ENCODE data around the gene MRPL53. TPM values are rescaled to one million over a fixed set of nuclear protein-coding genes. Genes with fewer than 3 reads are reported as not detected.

The MRPL53 gene
- total and polyA plus RNA-seq, 2 of the 4 experiments (the other 2 are of a cell fraction), result 5.2 to 39.0 TPM

DNA sequence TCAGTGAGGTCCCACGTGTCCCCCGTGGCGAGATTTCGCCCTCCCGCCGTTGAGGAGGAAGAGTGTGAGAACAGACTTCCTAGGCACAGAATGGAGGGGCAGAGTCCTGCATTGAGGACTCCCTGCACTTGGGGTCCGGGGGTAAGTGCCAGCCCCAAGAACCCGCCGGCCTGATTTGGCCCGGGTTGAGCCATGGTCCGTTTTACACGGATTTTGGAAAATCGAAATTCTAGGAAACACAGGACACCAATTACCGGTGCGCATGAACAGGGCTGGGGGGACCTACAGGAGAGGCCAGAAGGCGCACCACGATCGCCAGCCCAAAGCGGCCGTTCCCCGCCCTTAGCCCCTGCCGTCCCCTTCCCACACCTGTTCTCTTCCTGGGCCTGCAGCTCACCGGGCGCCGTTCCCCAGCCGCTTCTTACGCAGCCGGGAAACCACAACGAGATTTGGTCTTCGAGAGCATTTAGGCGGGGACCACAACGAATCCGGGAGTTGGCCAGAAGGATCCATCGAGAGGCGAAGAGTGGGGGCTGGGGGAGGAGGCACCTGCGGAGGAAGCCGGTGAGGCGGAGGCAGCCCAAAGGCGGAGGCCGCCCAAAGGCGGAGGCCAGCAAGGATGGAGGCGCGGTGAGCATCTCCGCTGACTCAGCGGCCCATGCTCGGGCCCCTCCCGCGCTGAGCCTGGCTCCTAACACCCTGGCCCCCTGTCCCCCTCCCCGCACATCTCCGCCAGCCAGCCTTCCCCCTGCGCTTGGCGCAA is 41.3 kb upstream of the MRPL53 start:
- Histone ChIP-seq H3K4me1 (ENCODE audit: control insufficient read depth, insufficient read depth, low read length) (no peaks in the 10 kb centered on the region), H3K9me1 (ENCODE audit: insufficient read depth, low read length) (no peaks in the 10 kb centered on the region), H3K4ac (ENCODE audit: low read depth, low read length) (no peak overlapping the region), H2BK20ac (ENCODE audit: low read depth, low read length) (no peak overlapping the region), H4K20me1 (ENCODE audit: insufficient read depth, low read length) (0 out of 2 replicates have a peak, but pooled peaks cover 5% of the 10 kb centered on the region), H3K23ac (ENCODE audit: low read depth, low read length) (peak overlapping the region; percentile 63; the same call in 1 of the 2 replicates), H3K9me3 (ENCODE audit: control insufficient read depth, insufficient read depth, low read length) (peaks cover 20% of the 10 kb centered on the region), H3K4me3 (ENCODE audit: insufficient read depth, low read depth, low read length) (no peak overlapping the region), H3K27ac (ENCODE audit: insufficient read depth, low read length) (no peak overlapping the region), H3K36me3 (ENCODE audit: control insufficient read depth, insufficient read depth, low read length) (no peaks in the 10 kb centered on the region), H2AFZ (replicated peaks; ENCODE audit: low read length, poor library complexity) (peak overlapping the region; percentile 70), H3K56ac (ENCODE audit: extremely low read depth, insufficient read depth, low read length) (no peak overlapping the region), H2AK5ac (ENCODE audit: low read depth, low read length) (peak overlapping the region; percentile 10; the same call in 1 of the 2 replicates), H3K27me3 (ENCODE audit: control insufficient read depth, insufficient read depth, low read length) (peaks cover 78% of the 10 kb centered on the region), H3K79me1 (ENCODE audit: low read depth in 1 of 2, low read length in 2 of 2) (no peaks in the 10 kb centered on the region), H3K9ac (ENCODE audit: low read depth, low read length) (no peak overlapping the region), H2BK15ac (ENCODE audit: low read depth, low read length) (no peak overlapping the region), H2BK5ac (ENCODE audit: low read depth, low read length, poor library complexity, severe bottlenecking) (no peak overlapping the region), H4K8ac (ENCODE audit: low read depth in 2 of 2, low read length in 2 of 2) (no peak overlapping the region), H4K5ac (ENCODE audit: low read depth, low read length) (no peak overlapping the region), H3K18ac (ENCODE audit: low read depth, low read length) (no peak overlapping the region), H3K14ac (replicated peaks; ENCODE audit: low read depth, low read length) (no peak overlapping the region), H4K91ac (ENCODE audit: insufficient read depth, low read depth, low read length) (no peak overlapping the region), H2AK9ac (replicated peaks; ENCODE audit: low read depth, low read length, poor library complexity) (no peak overlapping the region), H3K4me2 (ENCODE audit: low read depth, low read length) (no peak overlapping the region), H2BK120ac (ENCODE audit: low read depth, low read length) (no peak overlapping the region)
- intact Hi-C loops (cut with micrococcal nuclease), result no loop called here
- ChIA-PET CTCF (no interaction called here), POLR2A (ENCODE audit: unreplicated experiment) (no interaction called here)
- dilution Hi-C loops (cut with HindIII; ENCODE audit: low sequenced_read_pairs, unreplicated experiment), result no loop called here
- 2% methylated on average over 17 of the region's 52 CpGs; no CpG with 5 or more reads in 1 of the 2 experiments for WGBS, 2 experiments (ENCODE audit: extremely low coverage in 2 of 2, insufficient read length in 1 of 2)
- in situ Hi-C loops (cut with MboI; ENCODE audit: low sequenced_read_pairs), result no loop called here
- no peak for DNase-seq
- no TSS peak for BruUV-seq (replicated peaks)
- peak; percentile 9; the same call in 1 of the 2 replicates for ATAC-seq (ENCODE audit: low read depth)
- no peak for TF ChIP-seq POLR2A (IDR thresholded peaks at IDR 0.05; ENCODE audit: low read depth, low read length)
- TF ChIP-seq RAD21 (IDR thresholded peaks at IDR 0.05; ENCODE audit: low read length), result no peak
- no peak for TF ChIP-seq CHD1 (IDR thresholded peaks at IDR 0.05; ENCODE audit: low read depth, low read length)
- TF ChIP-seq USF2 (IDR thresholded peaks at IDR 0.05; ENCODE audit: low read depth, low read length), result no peak
- TF ChIP-seq NFE2L2 (IDR thresholded peaks at IDR 0.05; ENCODE audit: low read depth, low read length), result no peak
- TF ChIP-seq MXI1 (IDR thresholded peaks at IDR 0.05; ENCODE audit: borderline replicate concordance, low read depth, low read length), result no peak
- TF ChIP-seq, protein P1, sequence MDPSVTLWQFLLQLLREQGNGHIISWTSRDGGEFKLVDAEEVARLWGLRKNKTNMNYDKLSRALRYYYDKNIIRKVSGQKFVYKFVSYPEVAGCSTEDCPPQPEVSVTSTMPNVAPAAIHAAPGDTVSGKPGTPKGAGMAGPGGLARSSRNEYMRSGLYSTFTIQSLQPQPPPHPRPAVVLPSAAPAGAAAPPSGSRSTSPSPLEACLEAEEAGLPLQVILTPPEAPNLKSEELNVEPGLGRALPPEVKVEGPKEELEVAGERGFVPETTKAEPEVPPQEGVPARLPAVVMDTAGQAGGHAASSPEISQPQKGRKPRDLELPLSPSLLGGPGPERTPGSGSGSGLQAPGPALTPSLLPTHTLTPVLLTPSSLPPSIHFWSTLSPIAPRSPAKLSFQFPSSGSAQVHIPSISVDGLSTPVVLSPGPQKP (IDR thresholded peaks at IDR 0.05; ENCODE audit: borderline replicate concordance, low read depth, low read length), result no peak
- TF ChIP-seq, protein P2, sequence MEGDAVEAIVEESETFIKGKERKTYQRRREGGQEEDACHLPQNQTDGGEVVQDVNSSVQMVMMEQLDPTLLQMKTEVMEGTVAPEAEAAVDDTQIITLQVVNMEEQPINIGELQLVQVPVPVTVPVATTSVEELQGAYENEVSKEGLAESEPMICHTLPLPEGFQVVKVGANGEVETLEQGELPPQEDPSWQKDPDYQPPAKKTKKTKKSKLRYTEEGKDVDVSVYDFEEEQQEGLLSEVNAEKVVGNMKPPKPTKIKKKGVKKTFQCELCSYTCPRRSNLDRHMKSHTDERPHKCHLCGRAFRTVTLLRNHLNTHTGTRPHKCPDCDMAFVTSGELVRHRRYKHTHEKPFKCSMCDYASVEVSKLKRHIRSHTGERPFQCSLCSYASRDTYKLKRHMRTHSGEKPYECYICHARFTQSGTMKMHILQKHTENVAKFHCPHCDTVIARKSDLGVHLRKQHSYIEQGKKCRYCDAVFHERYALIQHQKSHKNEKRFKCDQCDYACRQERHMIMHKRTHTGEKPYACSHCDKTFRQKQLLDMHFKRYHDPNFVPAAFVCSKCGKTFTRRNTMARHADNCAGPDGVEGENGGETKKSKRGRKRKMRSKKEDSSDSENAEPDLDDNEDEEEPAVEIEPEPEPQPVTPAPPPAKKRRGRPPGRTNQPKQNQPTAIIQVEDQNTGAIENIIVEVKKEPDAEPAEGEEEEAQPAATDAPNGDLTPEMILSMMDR (conservative IDR thresholded peaks at IDR 0.05; ENCODE audit: low read depth, low read length), result no peak
- TF ChIP-seq MAZ (IDR thresholded peaks at IDR 0.05; ENCODE audit: borderline replicate concordance, low read depth, low read length), result no peak
